WTC11 (cell line): ENCODE measurements around the gene PAQR6. TPM values are rescaled to one million over a fixed set of nuclear protein-coding genes. Genes with fewer than 3 reads are reported as not detected.

ENCODE experiments used
- ATAC-seq: fragments of 200-7000 bp; cut with Tn5 transposase; 2 replicates; pipeline ENCODE4 v1.10.0; 2021; ENCODE audit warnings: mild to moderate bottlenecking, moderate library complexity
- CTCF ChIA-PET: fragments of 300-600 bp; sonication (Branson Sonifier 250); formaldehyde crosslinking; loops from one replicate; lab custom pipeline; 2021; ENCODE audit warnings: antibody characterized with exemption; lab: Charles Lee
- POLR2A ChIA-PET: fragments of 350-600 bp; sonication (Branson Sonifier 250); formaldehyde crosslinking; loops from one replicate; lab custom pipeline; 2021; ENCODE audit warnings: antibody characterized with exemption; lab: Charles Lee
- DNase-seq: peaks from one replicate; pipeline ENCODE4 v3.0.0; 2021; ENCODE audit warnings: low spot score
- H3K27ac Mint-ChIP-seq: 2 replicates; pipeline ENCODE4 v1.8.0; 2021; ENCODE audit warnings: mixed read lengths
- H3K27me3 Mint-ChIP-seq: 2 replicates; pipeline ENCODE4 v1.8.0; 2021; ENCODE audit warnings: low read depth, mild to moderate bottlenecking, moderate library complexity, mixed read lengths
- H3K36me3 Mint-ChIP-seq: 2 replicates; pipeline ENCODE4 v1.8.0; 2021; ENCODE audit warnings: mixed read lengths
- H3K4me1 Mint-ChIP-seq: 2 replicates; pipeline ENCODE4 v1.8.0; 2022; ENCODE audit warnings: mixed read lengths
- H3K4me3 Mint-ChIP-seq: 2 replicates; pipeline ENCODE4 v1.8.0; 2021; ENCODE audit warnings: mild to moderate bottlenecking, moderate library complexity, mixed read lengths
- H3K9me3 Mint-ChIP-seq: 2 replicates; pipeline ENCODE4 v1.8.0; 2021; ENCODE audit warnings: mixed read lengths
- ATF6 ChIP-seq: sonication (generic); formaldehyde crosslinking; IDR thresholded peaks from 2 replicates; pipeline ENCODE4 v1.8.1; 2023; ENCODE audit warnings: mild to moderate bottlenecking, missing genetic modification reagents
- CBFB ChIP-seq: sonication (generic); formaldehyde crosslinking; IDR thresholded peaks from 2 replicates; pipeline ENCODE4 v1.8.1; 2022; ENCODE audit warnings: mild to moderate bottlenecking, low read depth, missing genetic modification reagents
- CREM ChIP-seq: sonication (generic); formaldehyde crosslinking; IDR thresholded peaks from 2 replicates; pipeline ENCODE4 v1.8.1; 2022; ENCODE audit warnings: mild to moderate bottlenecking, missing genetic modification reagents, moderate library complexity
- E2F1 ChIP-seq: sonication (generic); formaldehyde crosslinking; IDR thresholded peaks from 2 replicates; pipeline ENCODE4 v1.8.0; 2022; ENCODE audit warnings: mild to moderate bottlenecking, missing genetic modification reagents
- ESRRA ChIP-seq: sonication (generic); formaldehyde crosslinking; IDR thresholded peaks from 2 replicates; pipeline ENCODE4 v1.8.1; 2022; ENCODE audit warnings: mild to moderate bottlenecking, missing genetic modification reagents, borderline replicate concordance
- FOXJ3 ChIP-seq: sonication (generic); formaldehyde crosslinking; IDR thresholded peaks from 2 replicates; pipeline ENCODE4 v1.9.0; 2021; ENCODE audit warnings: missing genetic modification reagents, mild to moderate bottlenecking, borderline replicate concordance
- GTF2I ChIP-seq: fragments of 250-450 bp; sonication (Bioruptor Pico); conservative IDR thresholded peaks from 2 replicates; pipeline ENCODE4 v1.4.0; 2021; ENCODE audit warnings: mild to moderate bottlenecking
- JAZF1 ChIP-seq: fragments of 250-450 bp; sonication (Bioruptor Pico); IDR thresholded peaks from 2 replicates; pipeline ENCODE4 v1.9.0; 2021; ENCODE audit warnings: moderate library complexity, mild to moderate bottlenecking, inconsistent platforms
- NR2C2 ChIP-seq: sonication (generic); formaldehyde crosslinking; IDR thresholded peaks from 2 replicates; pipeline ENCODE4 v1.8.0; 2022; ENCODE audit warnings: mild to moderate bottlenecking, missing genetic modification reagents
- TCF7 ChIP-seq: sonication (generic); formaldehyde crosslinking; IDR thresholded peaks from 2 replicates; pipeline ENCODE4 v1.8.0; 2022; ENCODE audit warnings: mild to moderate bottlenecking, low read depth, missing genetic modification reagents, moderate library complexity
- TP53 ChIP-seq: sonication (generic); formaldehyde crosslinking; IDR thresholded peaks from 2 replicates; pipeline ENCODE4 v1.8.1; 2023; ENCODE audit warnings: mild to moderate bottlenecking, missing genetic modification reagents
- ZBTB43 ChIP-seq: sonication (generic); formaldehyde crosslinking; IDR thresholded peaks from 2 replicates; pipeline ENCODE4 v1.8.1; 2023; ENCODE audit warnings: mild to moderate bottlenecking, missing genetic modification reagents
- ZNF121 ChIP-seq: sonication (generic); formaldehyde crosslinking; IDR thresholded peaks from 2 replicates; pipeline ENCODE4 v1.8.0; 2023; ENCODE audit warnings: missing genetic modification reagents
- ZNF219 ChIP-seq: sonication (generic); formaldehyde crosslinking; IDR thresholded peaks from 2 replicates; pipeline ENCODE4 v1.8.0; 2023; ENCODE audit warnings: missing genetic modification reagents, mild to moderate bottlenecking, borderline replicate concordance
- ZNF671 ChIP-seq: fragments of 250-450 bp; sonication (Bioruptor Pico); IDR thresholded peaks from 2 replicates; pipeline ENCODE4 v1.8.0; 2021; ENCODE audit warnings: mild to moderate bottlenecking
- total RNA-seq: library from RNA; stranded (reverse); gene quantifications from 3 replicates; pipeline ENCODE4 v1.2.3, GENCODE V29; 2021
- TF ChIP-seq, protein P1 (sequence below): fragments of 200-600 bp; IDR thresholded peaks from 2 replicates; pipeline ENCODE4 v1.8.0; 2022; ENCODE audit warnings: antibody characterized with exemption
- TF ChIP-seq, protein P2 (sequence below): fragments of 250-450 bp; sonication (Bioruptor Pico); IDR thresholded peaks from 2 replicates; pipeline ENCODE4 v1.9.0; 2021; ENCODE audit warnings: mild to moderate bottlenecking, borderline replicate concordance
- TF ChIP-seq, protein P3 (sequence below): fragments of 250-450 bp; sonication (Bioruptor Pico); IDR thresholded peaks from 2 replicates; pipeline ENCODE4 v1.9.0; 2021; ENCODE audit warnings: mild to moderate bottlenecking
- TF ChIP-seq, protein P4 (sequence below): sonication (generic); formaldehyde crosslinking; IDR thresholded peaks from 2 replicates; pipeline ENCODE4 v1.8.1; 2022; ENCODE audit warnings: missing genetic modification reagents, borderline replicate concordance

The PAQR6 gene
- total RNA-seq, 1 experiment from 2014 or later, result 5.9 TPM

GRCh38 chr1:156293895-156294294 lies 46.0 kb upstream of the PAQR6 start:
- ChIA-PET CTCF (interaction anchor here (1.5 kb wide), 2 partner anchors 12 to 66 kb away, joined by 3 to 4 read pairs; partner anchors contain the start of gene SMG5), POLR2A (no interaction called here)
- no peak overlapping the region for H3K4me3 Mint-ChIP-seq
- H3K27me3 Mint-ChIP-seq, result no peaks in the 10 kb centered on the region; the same call in 1 of the 2 replicates
- H3K27ac Mint-ChIP-seq, result no peak overlapping the region
- ATAC-seq (no peak), DNase-seq (no peak)
- TF ChIP-seq, protein P1, sequence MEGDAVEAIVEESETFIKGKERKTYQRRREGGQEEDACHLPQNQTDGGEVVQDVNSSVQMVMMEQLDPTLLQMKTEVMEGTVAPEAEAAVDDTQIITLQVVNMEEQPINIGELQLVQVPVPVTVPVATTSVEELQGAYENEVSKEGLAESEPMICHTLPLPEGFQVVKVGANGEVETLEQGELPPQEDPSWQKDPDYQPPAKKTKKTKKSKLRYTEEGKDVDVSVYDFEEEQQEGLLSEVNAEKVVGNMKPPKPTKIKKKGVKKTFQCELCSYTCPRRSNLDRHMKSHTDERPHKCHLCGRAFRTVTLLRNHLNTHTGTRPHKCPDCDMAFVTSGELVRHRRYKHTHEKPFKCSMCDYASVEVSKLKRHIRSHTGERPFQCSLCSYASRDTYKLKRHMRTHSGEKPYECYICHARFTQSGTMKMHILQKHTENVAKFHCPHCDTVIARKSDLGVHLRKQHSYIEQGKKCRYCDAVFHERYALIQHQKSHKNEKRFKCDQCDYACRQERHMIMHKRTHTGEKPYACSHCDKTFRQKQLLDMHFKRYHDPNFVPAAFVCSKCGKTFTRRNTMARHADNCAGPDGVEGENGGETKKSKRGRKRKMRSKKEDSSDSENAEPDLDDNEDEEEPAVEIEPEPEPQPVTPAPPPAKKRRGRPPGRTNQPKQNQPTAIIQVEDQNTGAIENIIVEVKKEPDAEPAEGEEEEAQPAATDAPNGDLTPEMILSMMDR, result no peak
- no peak for TF ChIP-seq ESRRA (CRISPR knock-in tag)
- no peak for TF ChIP-seq TCF7
- TF ChIP-seq, protein P2, sequence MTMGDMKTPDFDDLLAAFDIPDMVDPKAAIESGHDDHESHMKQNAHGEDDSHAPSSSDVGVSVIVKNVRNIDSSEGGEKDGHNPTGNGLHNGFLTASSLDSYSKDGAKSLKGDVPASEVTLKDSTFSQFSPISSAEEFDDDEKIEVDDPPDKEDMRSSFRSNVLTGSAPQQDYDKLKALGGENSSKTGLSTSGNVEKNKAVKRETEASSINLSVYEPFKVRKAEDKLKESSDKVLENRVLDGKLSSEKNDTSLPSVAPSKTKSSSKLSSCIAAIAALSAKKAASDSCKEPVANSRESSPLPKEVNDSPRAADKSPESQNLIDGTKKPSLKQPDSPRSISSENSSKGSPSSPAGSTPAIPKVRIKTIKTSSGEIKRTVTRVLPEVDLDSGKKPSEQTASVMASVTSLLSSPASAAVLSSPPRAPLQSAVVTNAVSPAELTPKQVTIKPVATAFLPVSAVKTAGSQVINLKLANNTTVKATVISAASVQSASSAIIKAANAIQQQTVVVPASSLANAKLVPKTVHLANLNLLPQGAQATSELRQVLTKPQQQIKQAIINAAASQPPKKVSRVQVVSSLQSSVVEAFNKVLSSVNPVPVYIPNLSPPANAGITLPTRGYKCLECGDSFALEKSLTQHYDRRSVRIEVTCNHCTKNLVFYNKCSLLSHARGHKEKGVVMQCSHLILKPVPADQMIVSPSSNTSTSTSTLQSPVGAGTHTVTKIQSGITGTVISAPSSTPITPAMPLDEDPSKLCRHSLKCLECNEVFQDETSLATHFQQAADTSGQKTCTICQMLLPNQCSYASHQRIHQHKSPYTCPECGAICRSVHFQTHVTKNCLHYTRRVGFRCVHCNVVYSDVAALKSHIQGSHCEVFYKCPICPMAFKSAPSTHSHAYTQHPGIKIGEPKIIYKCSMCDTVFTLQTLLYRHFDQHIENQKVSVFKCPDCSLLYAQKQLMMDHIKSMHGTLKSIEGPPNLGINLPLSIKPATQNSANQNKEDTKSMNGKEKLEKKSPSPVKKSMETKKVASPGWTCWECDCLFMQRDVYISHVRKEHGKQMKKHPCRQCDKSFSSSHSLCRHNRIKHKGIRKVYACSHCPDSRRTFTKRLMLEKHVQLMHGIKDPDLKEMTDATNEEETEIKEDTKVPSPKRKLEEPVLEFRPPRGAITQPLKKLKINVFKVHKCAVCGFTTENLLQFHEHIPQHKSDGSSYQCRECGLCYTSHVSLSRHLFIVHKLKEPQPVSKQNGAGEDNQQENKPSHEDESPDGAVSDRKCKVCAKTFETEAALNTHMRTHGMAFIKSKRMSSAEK, result no peak
- TF ChIP-seq ZNF219 (CRISPR knock-in tag), result no peak
- no peak for TF ChIP-seq ZBTB43
- TF ChIP-seq, protein P3, sequence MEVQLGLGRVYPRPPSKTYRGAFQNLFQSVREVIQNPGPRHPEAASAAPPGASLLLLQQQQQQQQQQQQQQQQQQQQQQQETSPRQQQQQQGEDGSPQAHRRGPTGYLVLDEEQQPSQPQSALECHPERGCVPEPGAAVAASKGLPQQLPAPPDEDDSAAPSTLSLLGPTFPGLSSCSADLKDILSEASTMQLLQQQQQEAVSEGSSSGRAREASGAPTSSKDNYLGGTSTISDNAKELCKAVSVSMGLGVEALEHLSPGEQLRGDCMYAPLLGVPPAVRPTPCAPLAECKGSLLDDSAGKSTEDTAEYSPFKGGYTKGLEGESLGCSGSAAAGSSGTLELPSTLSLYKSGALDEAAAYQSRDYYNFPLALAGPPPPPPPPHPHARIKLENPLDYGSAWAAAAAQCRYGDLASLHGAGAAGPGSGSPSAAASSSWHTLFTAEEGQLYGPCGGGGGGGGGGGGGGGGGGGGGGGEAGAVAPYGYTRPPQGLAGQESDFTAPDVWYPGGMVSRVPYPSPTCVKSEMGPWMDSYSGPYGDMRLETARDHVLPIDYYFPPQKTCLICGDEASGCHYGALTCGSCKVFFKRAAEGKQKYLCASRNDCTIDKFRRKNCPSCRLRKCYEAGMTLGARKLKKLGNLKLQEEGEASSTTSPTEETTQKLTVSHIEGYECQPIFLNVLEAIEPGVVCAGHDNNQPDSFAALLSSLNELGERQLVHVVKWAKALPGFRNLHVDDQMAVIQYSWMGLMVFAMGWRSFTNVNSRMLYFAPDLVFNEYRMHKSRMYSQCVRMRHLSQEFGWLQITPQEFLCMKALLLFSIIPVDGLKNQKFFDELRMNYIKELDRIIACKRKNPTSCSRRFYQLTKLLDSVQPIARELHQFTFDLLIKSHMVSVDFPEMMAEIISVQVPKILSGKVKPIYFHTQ (CRISPR knock-in tag), result no peak
- TF ChIP-seq, protein P4, sequence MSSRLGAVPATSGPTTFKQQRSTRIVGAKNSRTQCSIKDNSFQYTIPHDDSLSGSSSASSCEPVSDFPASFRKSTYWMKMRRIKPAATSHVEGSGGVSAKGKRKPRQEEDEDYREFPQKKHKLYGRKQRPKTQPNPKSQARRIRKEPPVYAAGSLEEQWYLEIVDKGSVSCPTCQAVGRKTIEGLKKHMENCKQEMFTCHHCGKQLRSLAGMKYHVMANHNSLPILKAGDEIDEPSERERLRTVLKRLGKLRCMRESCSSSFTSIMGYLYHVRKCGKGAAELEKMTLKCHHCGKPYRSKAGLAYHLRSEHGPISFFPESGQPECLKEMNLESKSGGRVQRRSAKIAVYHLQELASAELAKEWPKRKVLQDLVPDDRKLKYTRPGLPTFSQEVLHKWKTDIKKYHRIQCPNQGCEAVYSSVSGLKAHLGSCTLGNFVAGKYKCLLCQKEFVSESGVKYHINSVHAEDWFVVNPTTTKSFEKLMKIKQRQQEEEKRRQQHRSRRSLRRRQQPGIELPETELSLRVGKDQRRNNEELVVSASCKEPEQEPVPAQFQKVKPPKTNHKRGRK (CRISPR knock-in tag), result no peak
- H3K9me3 Mint-ChIP-seq, result no peaks in the 10 kb centered on the region
- no peaks in the 10 kb centered on the region for H3K36me3 Mint-ChIP-seq
- H3K4me1 Mint-ChIP-seq, result peaks cover 7% of the 10 kb centered on the region

DNA sequence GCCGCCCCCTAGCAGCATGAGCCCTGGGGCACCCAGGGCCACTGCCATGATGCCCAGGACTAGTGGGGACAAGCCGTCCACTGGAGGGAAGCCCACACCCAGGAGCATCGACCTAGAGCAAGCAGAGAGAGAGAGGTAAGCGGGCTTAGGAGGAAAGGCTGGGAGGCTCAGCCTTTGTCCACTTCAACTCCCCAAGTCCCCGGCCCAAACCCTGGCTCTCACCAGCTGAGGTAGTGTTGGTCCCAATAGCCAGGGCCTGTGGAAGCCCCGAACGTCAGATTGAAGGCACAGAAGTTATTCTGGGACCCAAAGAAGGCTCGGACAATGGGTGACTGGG lies 45.2 kb upstream of the PAQR6 start:
- Mint-ChIP-seq H3K4me3 (no peak overlapping the region), H3K4me1 (peaks cover 7% of the 10 kb centered on the region), H3K36me3 (no peaks in the 10 kb centered on the region), H3K9me3 (no peaks in the 10 kb centered on the region), H3K27me3 (no peaks in the 10 kb centered on the region), H3K27ac (no peak overlapping the region)
- no peak for DNase-seq
- no peak for ATAC-seq
- POLR2A ChIA-PET, result no interaction called here
- CTCF ChIA-PET, result interaction anchor here (1.5 kb wide), 1 partner anchor 11 kb away, joined by 4 read pairs; the partner anchor contains the start of gene SMG5
- TF ChIP-seq NR2C2 (CRISPR knock-in tag), result no peak
- TF ChIP-seq E2F1, result no peak
- TF ChIP-seq CREM (CRISPR knock-in tag), result no peak
- TF ChIP-seq ZNF121, result no peak
- no peak for TF ChIP-seq TP53 (CRISPR knock-in tag)
- no peak for TF ChIP-seq GTF2I (CRISPR knock-in tag)
- no peak for TF ChIP-seq FOXJ3
- no peak for TF ChIP-seq CBFB
- TF ChIP-seq ZNF671 (CRISPR knock-in tag), result no peak
- TF ChIP-seq JAZF1 (CRISPR knock-in tag), result no peak
- TF ChIP-seq ZBTB43, result no peak
- no peak for TF ChIP-seq ATF6
